GM23338 (cell line): ENCODE measurements around the gene C15orf40. TPM values are rescaled to one million over a fixed set of nuclear protein-coding genes. Genes with fewer than 3 reads are reported as not detected.

Experiments used
- ATAC-seq: fragments of 200-7000 bp; cut with Tn5 transposase; 3 replicates; pipeline ENCODE4 v1.9.1; 2020
- DNase-seq: peaks from one replicate; pipeline ENCODE4 v3.0.0-alpha.2; 2015; ENCODE audit warnings: low spot score
- H2AFZ ChIP-seq: fragments of 200-600 bp; sonication (generic); 2 replicates; pipeline ENCODE4 v1.8.0; 2016; ENCODE audit warnings: antibody characterized with exemption, mild to moderate bottlenecking, moderate library complexity
- H3F3A ChIP-seq: fragments of 200-600 bp; sonication (generic); replicated peaks from 2 replicates; pipeline ENCODE4 v1.8.0; 2017; ENCODE audit warnings: antibody characterized with exemption, mixed run types, low read depth
- H3K27ac ChIP-seq: fragments of 200-600 bp; sonication (generic); 2 replicates; pipeline ENCODE4 v1.6.1; 2016; ENCODE audit warnings: low read depth
- H3K27me3 ChIP-seq: fragments of 200-600 bp; sonication (generic); 2 replicates; pipeline ENCODE4 v1.8.0; 2016; ENCODE audit warnings: mild to moderate bottlenecking, mixed run types, moderate library complexity; ENCODE audit not compliant: insufficient read depth
- H3K36me3 ChIP-seq: fragments of 200-600 bp; sonication (generic); 2 replicates; pipeline ENCODE4 v1.8.0; 2016; ENCODE audit warnings: mild to moderate bottlenecking; ENCODE audit not compliant: insufficient read depth
- H3K4me1 ChIP-seq: fragments of 200-600 bp; sonication (generic); 2 replicates; pipeline ENCODE4 v1.8.0; 2016; ENCODE audit warnings: mild to moderate bottlenecking, moderate library complexity; ENCODE audit not compliant: insufficient read depth
- H3K4me2 ChIP-seq: fragments of 200-600 bp; sonication (generic); 2 replicates; pipeline ENCODE4 v1.7.1; 2017; ENCODE audit warnings: mixed run types
- H3K4me3 ChIP-seq: fragments of 200-600 bp; sonication (generic); 2 replicates; pipeline ENCODE4 v1.6.1; 2016; ENCODE audit warnings: mixed run types
- H3K79me2 ChIP-seq: fragments of 200-600 bp; sonication (generic); replicated peaks from 2 replicates; pipeline ENCODE4 v1.8.0; 2017; ENCODE audit warnings: mild to moderate bottlenecking; ENCODE audit not compliant: insufficient read depth
- H3K9me2 ChIP-seq: fragments of 200-600 bp; sonication (generic); 2 replicates; pipeline ENCODE4 v1.8.0; 2017; ENCODE audit not compliant: insufficient read depth
- H4K20me1 ChIP-seq: fragments of 200-600 bp; sonication (generic); replicated peaks from 2 replicates; pipeline ENCODE4 v1.8.0; 2017; ENCODE audit warnings: mild to moderate bottlenecking; ENCODE audit not compliant: insufficient read depth
- H3K27ac Mint-ChIP-seq: 2 replicates; pipeline ENCODE4 v1.8.0; 2020; ENCODE audit warnings: inconsistent platforms, mild to moderate bottlenecking, moderate library complexity, mixed read lengths
- H3K27me3 Mint-ChIP-seq: 3 replicates; pipeline ENCODE4 v1.8.0; 2022; ENCODE audit warnings: low read depth, mild to moderate bottlenecking, moderate library complexity, mixed read lengths, inconsistent platforms; ENCODE audit not compliant: insufficient read depth, poor library complexity
- H3K36me3 Mint-ChIP-seq: 3 replicates; pipeline ENCODE4 v1.8.0; 2021; ENCODE audit warnings: low read depth, mild to moderate bottlenecking, inconsistent platforms, moderate library complexity, mixed read lengths
- H3K4me1 Mint-ChIP-seq: 3 replicates; pipeline ENCODE4 v1.8.0; 2020; ENCODE audit warnings: mild to moderate bottlenecking, inconsistent platforms, mixed read lengths
- H3K4me3 Mint-ChIP-seq: 3 replicates; pipeline ENCODE4 v1.8.0; 2021; ENCODE audit warnings: moderate library complexity, mild to moderate bottlenecking, inconsistent platforms, mixed read lengths
- H3K9me3 Mint-ChIP-seq: 3 replicates; pipeline ENCODE4 v1.8.0; 2020; ENCODE audit warnings: moderate library complexity, mild to moderate bottlenecking, inconsistent platforms, mixed read lengths
- EZH2 ChIP-seq: fragments of 200-600 bp; sonication (generic); IDR thresholded peaks from one replicate; pipeline ENCODE4 v1.8.0; 2017; ENCODE audit warnings: antibody characterized with exemption, mild to moderate bottlenecking, low read depth; ENCODE audit not compliant: unreplicated experiment
- ZNF331 ChIP-seq: fragments of 250-450 bp; sonication (Bioruptor Pico); IDR thresholded peaks from 2 replicates; pipeline ENCODE4 v1.5.0; 2020; ENCODE audit warnings: low read depth, mild to moderate bottlenecking, moderate library complexity
- polyA plus RNA-seq: library from polyadenylated mRNA; unstranded; fragments of >200 nt; fragmentation: Nextera tagmentation; extraction: Ambion mirVana; gene quantifications from 2 replicates; pipeline ENCODE4 v1.2.1, GENCODE V29; 2016
- total RNA-seq: library from RNA; depleted of rRNA; stranded (reverse); fragments of >200 nt; shearing (Covaris generic); gene quantifications from 2 replicates; pipeline ENCODE4 v1.2.3, GENCODE V29; 2014
- TF ChIP-seq, protein P1 (sequence below): fragments of 250-450 bp; sonication (Bioruptor Pico); IDR thresholded peaks from 2 replicates; pipeline ENCODE4 v1.5.0; 2020; ENCODE audit warnings: mild to moderate bottlenecking, moderate library complexity

C15orf40 gene
- total and polyA plus RNA-seq, 2 experiments from 2014 or later: 7.3 to 26.3 TPM

DNA sequence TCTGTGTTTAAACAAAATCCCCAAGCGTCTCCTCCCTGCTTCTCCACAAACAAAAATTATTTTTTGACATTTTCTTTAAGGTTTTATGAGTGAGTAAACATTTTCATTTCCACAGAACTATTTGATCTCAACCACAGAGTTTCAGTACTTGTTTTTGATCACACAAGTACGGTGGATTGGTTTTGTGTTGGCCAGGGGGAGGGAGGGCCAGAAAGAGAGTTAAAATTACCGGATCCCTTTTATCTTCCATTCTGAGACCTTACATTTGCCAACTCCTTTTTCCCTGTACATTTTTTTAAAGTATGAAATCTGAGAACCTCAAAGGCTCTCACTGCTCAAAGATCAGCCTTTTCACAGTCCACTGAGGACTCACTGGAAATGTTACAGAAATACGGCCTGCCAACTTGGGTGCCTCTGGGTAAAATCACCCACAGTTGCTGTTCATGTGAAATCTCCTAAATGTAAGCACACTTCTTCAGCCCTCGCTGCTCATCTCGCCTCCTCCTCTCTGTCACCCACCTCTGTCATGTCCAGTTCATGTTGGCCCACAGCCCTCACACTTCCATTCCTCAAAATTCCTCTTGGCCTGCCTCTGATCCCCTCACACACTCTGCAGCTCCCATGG is 60.6 kb downstream of the C15orf40 start (continued):
- TF ChIP-seq, protein P1, sequence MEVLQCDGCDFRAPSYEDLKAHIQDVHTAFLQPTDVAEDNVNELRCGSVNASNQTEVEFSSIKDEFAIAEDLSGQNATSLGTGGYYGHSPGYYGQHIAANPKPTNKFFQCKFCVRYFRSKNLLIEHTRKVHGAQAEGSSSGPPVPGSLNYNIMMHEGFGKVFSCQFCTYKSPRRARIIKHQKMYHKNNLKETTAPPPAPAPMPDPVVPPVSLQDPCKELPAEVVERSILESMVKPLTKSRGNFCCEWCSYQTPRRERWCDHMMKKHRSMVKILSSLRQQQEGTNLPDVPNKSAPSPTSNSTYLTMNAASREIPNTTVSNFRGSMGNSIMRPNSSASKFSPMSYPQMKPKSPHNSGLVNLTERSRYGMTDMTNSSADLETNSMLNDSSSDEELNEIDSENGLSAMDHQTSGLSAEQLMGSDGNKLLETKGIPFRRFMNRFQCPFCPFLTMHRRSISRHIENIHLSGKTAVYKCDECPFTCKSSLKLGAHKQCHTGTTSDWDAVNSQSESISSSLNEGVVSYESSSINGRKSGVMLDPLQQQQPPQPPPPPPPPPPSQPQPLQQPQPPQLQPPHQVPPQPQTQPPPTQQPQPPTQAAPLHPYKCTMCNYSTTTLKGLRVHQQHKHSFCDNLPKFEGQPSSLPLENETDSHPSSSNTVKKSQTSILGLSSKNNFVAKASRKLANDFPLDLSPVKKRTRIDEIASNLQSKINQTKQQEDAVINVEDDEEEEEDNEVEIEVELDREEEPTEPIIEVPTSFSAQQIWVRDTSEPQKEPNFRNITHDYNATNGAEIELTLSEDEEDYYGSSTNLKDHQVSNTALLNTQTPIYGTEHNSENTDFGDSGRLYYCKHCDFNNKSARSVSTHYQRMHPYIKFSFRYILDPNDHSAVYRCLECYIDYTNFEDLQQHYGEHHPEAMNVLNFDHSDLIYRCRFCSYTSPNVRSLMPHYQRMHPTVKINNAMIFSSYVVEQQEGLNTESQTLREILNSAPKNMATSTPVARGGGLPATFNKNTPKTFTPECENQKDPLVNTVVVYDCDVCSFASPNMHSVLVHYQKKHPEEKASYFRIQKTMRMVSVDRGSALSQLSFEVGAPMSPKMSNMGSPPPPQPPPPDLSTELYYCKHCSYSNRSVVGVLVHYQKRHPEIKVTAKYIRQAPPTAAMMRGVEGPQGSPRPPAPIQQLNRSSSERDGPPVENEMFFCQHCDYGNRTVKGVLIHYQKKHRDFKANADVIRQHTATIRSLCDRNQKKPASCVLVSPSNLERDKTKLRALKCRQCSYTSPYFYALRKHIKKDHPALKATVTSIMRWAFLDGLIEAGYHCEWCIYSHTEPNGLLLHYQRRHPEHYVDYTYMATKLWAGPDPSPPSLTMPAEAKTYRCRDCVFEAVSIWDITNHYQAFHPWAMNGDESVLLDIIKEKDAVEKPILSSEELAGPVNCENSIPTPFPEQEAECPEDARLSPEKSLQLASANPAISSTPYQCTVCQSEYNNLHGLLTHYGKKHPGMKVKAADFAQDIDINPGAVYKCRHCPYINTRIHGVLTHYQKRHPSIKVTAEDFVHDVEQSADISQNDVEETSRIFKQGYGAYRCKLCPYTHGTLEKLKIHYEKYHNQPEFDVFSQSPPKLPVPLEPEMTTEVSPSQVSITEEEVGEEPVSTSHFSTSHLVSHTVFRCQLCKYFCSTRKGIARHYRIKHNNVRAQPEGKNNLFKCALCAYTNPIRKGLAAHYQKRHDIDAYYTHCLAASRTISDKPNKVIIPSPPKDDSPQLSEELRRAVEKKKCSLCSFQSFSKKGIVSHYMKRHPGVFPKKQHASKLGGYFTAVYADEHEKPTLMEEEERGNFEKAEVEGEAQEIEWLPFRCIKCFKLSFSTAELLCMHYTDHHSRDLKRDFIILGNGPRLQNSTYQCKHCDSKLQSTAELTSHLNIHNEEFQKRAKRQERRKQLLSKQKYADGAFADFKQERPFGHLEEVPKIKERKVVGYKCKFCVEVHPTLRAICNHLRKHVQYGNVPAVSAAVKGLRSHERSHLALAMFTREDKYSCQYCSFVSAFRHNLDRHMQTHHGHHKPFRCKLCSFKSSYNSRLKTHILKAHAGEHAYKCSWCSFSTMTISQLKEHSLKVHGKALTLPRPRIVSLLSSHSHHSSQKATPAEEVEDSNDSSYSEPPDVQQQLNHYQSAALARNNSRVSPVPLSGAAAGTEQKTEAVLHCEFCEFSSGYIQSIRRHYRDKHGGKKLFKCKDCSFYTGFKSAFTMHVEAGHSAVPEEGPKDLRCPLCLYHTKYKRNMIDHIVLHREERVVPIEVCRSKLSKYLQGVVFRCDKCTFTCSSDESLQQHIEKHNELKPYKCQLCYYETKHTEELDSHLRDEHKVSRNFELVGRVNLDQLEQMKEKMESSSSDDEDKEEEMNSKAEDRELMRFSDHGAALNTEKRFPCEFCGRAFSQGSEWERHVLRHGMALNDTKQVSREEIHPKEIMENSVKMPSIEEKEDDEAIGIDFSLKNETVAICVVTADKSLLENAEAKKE (CRISPR knock-in tag): no peak
- no peak for TF ChIP-seq EZH2

DNA sequence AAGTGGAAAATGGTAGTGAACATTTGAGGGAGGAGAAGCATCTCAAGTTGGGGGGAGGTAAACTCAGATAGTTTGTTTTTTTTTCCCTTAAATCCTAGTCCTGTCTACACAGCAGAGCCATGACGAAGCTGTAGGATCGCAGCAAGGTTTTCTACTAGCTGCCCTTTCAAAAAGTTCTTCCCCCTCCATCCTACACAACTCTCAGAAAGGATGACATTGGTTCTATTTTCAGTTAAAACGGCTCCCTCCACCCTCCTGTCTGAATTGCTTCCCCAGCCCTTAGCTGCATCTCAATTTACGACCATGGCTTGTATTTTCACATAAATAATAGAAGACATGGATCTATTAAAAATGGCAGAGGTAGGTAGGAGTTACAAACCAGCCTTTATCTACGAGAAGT is 61.1 kb downstream of the C15orf40 start:
- Mint-ChIP-seq H3K4me3 (no peak overlapping the region), H3K4me1 (peaks cover 5% of the 10 kb centered on the region; the same call in 2 of the 3 replicates), H3K27ac (no peak overlapping the region), H3K9me3 (no peaks in the 10 kb centered on the region), H3K27me3 (peaks cover 7% of the 10 kb centered on the region), H3K36me3 (no peaks in the 10 kb centered on the region)
- H4K20me1 ChIP-seq: no peaks in the 10 kb centered on the region
- no peaks in the 10 kb centered on the region for H3K36me3 ChIP-seq
- H3K27me3 ChIP-seq: peaks cover 29% of the 10 kb centered on the region
- H3K4me1 ChIP-seq: no peaks in the 10 kb centered on the region
- H3F3A ChIP-seq: peaks cover 16% of the 10 kb centered on the region; the same call in 1 of the 2 replicates
- H3K4me3 ChIP-seq: no peak overlapping the region
- H2AFZ ChIP-seq: no peak overlapping the region
- H3K27ac ChIP-seq: no peak overlapping the region
- H3K9me2 ChIP-seq: no peaks in the 10 kb centered on the region
- no peak overlapping the region for H3K4me2 ChIP-seq
- ATAC-seq (no peak), DNase-seq (no peak)
- no peaks in the 10 kb centered on the region for H3K79me2 ChIP-seq
- no peak for TF ChIP-seq ZNF331 (CRISPR knock-in tag)
